IPS DF 6.9 (cell line): ENCODE measurements around the gene RIPPLY3.
"Not testable (repeated sequence)": the region's sequence is repeated elsewhere in the genome, so short reads cannot be mapped to it uniquely, and the experiment has no call there.

Source experiments
- DNase-seq: peaks from one replicate; pipeline ENCODE4 v3.0.0-alpha.2; 2013; ENCODE audit warnings: low read depth, low spot score
- H3K27ac ChIP-seq: one replicate; pipeline ENCODE4 v1.5.1; 2013; ENCODE audit warnings: low read length, control low read depth
- H3K27me3 ChIP-seq: 2 replicates; pipeline ENCODE4 v1.6.1; 2013; ENCODE audit warnings: mild to moderate bottlenecking, low read length; ENCODE audit not compliant: control insufficient read depth, insufficient read depth
- H3K36me3 ChIP-seq: 2 replicates; pipeline ENCODE4 v1.6.1; 2013; ENCODE audit warnings: low read length; ENCODE audit not compliant: control insufficient read depth, insufficient read depth
- H3K4me1 ChIP-seq: 2 replicates; pipeline ENCODE4 v1.6.1; 2013; ENCODE audit warnings: low read length; ENCODE audit not compliant: control insufficient read depth, insufficient read depth
- H3K4me3 ChIP-seq: 2 replicates; pipeline ENCODE4 v1.5.1; 2013; ENCODE audit warnings: mild to moderate bottlenecking, low read length
- H3K9me3 ChIP-seq: 2 replicates; pipeline ENCODE4 v1.6.1; 2013; ENCODE audit warnings: low read length, inconsistent platforms; ENCODE audit not compliant: control insufficient read depth, insufficient read depth
- WGBS: extraction: QIAGEN DNeasy Blood & Tissue Kit; methylation state at CpG from one replicate; pipeline ENCODE4 v1.1.7; 2013; ENCODE audit warnings: mixed read lengths, missing lambda C conversion rate; ENCODE audit not compliant: insufficient read length, insufficient coverage; 5-methylcytosine and 5-hydroxymethylcytosine counted together

Gene RIPPLY3

GRCh38 chr21:37017951-37018679 is 11.6 kb downstream of the RIPPLY3 start:
- Histone ChIP-seq H3K9me3 (no peaks in the 10 kb centered on the region), H3K4me3 (no peak overlapping the region), H3K27ac (no peak overlapping the region), H3K27me3 (no peaks in the 10 kb centered on the region), H3K36me3 (no peaks in the 10 kb centered on the region), H3K4me1 (no peaks in the 10 kb centered on the region)
- no peak for DNase-seq
- WGBS: no CpG with 5 or more reads among the region's 13 CpGs

GRCh38 chr21:37026499-37026898 is 20.0 kb downstream of the RIPPLY3 start:
- Histone ChIP-seq H3K4me3 (no peak overlapping the region), H3K9me3 (no peaks in the 10 kb centered on the region), H3K4me1 (no peaks in the 10 kb centered on the region), H3K27me3 (no peaks in the 10 kb centered on the region), H3K27ac (no peak overlapping the region), H3K36me3 (no peaks in the 10 kb centered on the region)
- no CpG with 5 or more reads among the region's 4 CpGs for WGBS
- DNase-seq: no peak

GRCh38 chr21:37028570-37028969 is 22.1 kb downstream of the RIPPLY3 start:
- no CpG with 5 or more reads among the region's 4 CpGs for WGBS
- DNase-seq: no peak
- Histone ChIP-seq H3K9me3 (no peaks in the 10 kb centered on the region), H3K4me3 (no peak overlapping the region), H3K36me3 (no peaks in the 10 kb centered on the region), H3K4me1 (no peaks in the 10 kb centered on the region), H3K27me3 (no peaks in the 10 kb centered on the region), H3K27ac (no peak overlapping the region)

GRCh38 chr21:37030864-37031263 is 24.4 kb downstream of the RIPPLY3 start:
- H3K36me3 ChIP-seq: no peaks in the 10 kb centered on the region
- no peak for DNase-seq
- H3K27me3 ChIP-seq: no peaks in the 10 kb centered on the region
- no peaks in the 10 kb centered on the region for H3K9me3 ChIP-seq
- H3K4me1 ChIP-seq: no peaks in the 10 kb centered on the region
- no peak overlapping the region for H3K4me3 ChIP-seq
- WGBS: no CpG with 5 or more reads among the region's 4 CpGs
- H3K27ac ChIP-seq: no peak overlapping the region

GRCh38 chr21:37032293-37032692 is 25.8 kb downstream of the RIPPLY3 start:
- WGBS: no CpG with 5 or more reads among the region's 5 CpGs
- no peak overlapping the region for H3K4me3 ChIP-seq
- H3K27me3 ChIP-seq: no peaks in the 10 kb centered on the region
- no peaks in the 10 kb centered on the region for H3K9me3 ChIP-seq
- DNase-seq: no peak
- no peaks in the 10 kb centered on the region for H3K36me3 ChIP-seq
- H3K4me1 ChIP-seq: no peaks in the 10 kb centered on the region
- H3K27ac ChIP-seq: no peak overlapping the region

GRCh38 chr21:37032877-37033471 is 26.5 kb downstream of the RIPPLY3 start:
- H3K9me3 ChIP-seq: no peaks in the 10 kb centered on the region
- DNase-seq: no peak
- no CpG with 5 or more reads among the region's 4 CpGs for WGBS

GRCh38 chr21:37034394-37034793 is 27.9 kb downstream of the RIPPLY3 start:
- H3K4me1 ChIP-seq, H3K4me3 ChIP-seq, H3K27ac ChIP-seq, H3K36me3 ChIP-seq, H3K9me3 ChIP-seq, H3K27me3 ChIP-seq, DNase-seq: not testable (repeated sequence)
- WGBS: no CpG with 5 or more reads among the region's 4 CpGs

More at GRCh38 chr21:37032877-37033471, 26.5 kb downstream of the RIPPLY3 start:
- H3K27ac ChIP-seq: no peak overlapping the region
- no peaks in the 10 kb centered on the region for H3K27me3 ChIP-seq
- H3K4me3 ChIP-seq: no peak overlapping the region
- no peaks in the 10 kb centered on the region for H3K36me3 ChIP-seq
- no peaks in the 10 kb centered on the region for H3K4me1 ChIP-seq

- 0 out of 2 replicates have a peak, but pooled peaks cover 1% of the 10 kb centered on the region for H3K4me1 ChIP-seq
- WGBS: no CpG with 5 or more reads among the region's 4 CpGs
- H3K27me3 ChIP-seq: peaks cover 8% of the 10 kb centered on the region; the same call in 1 of the 2 replicates
- no peak overlapping the region for H3K4me3 ChIP-seq
- no peaks in the 10 kb centered on the region for H3K36me3 ChIP-seq
- H3K9me3 ChIP-seq: no peaks in the 10 kb centered on the region
- no peak overlapping the region for H3K27ac ChIP-seq
- no peak for DNase-seq
Measured at GRCh38 chr21:37036177-37036576, 29.7 kb downstream of the RIPPLY3 start.

- Histone ChIP-seq H3K9me3 (no peaks in the 10 kb centered on the region), H3K27me3 (peaks cover 8% of the 10 kb centered on the region; the same call in 1 of the 2 replicates), H3K36me3 (no peaks in the 10 kb centered on the region), H3K27ac (no peak overlapping the region), H3K4me3 (no peak overlapping the region), H3K4me1 (0 out of 2 replicates have a peak, but pooled peaks cover 1% of the 10 kb centered on the region)
- no peak for DNase-seq
- WGBS: no CpG with 5 or more reads among the region's 9 CpGs
Measured at GRCh38 chr21:37039411-37040075, 33.0 kb downstream of the RIPPLY3 start.

GRCh38 chr21:37040212-37040611 is 33.7 kb downstream of the RIPPLY3 start:
- no CpG with 5 or more reads among the region's 3 CpGs for WGBS
- H3K27ac ChIP-seq: no peak overlapping the region
- H3K4me1 ChIP-seq: 0 out of 2 replicates have a peak, but pooled peaks cover 1% of the 10 kb centered on the region
- H3K27me3 ChIP-seq: peaks cover 8% of the 10 kb centered on the region; the same call in 1 of the 2 replicates
- no peak overlapping the region for H3K4me3 ChIP-seq
- no peak for DNase-seq
- no peaks in the 10 kb centered on the region for H3K36me3 ChIP-seq
- no peaks in the 10 kb centered on the region for H3K9me3 ChIP-seq
